Measurements from ENCODE around the gene PIEZO2.

- TF ChIP-seq, protein P1, sequence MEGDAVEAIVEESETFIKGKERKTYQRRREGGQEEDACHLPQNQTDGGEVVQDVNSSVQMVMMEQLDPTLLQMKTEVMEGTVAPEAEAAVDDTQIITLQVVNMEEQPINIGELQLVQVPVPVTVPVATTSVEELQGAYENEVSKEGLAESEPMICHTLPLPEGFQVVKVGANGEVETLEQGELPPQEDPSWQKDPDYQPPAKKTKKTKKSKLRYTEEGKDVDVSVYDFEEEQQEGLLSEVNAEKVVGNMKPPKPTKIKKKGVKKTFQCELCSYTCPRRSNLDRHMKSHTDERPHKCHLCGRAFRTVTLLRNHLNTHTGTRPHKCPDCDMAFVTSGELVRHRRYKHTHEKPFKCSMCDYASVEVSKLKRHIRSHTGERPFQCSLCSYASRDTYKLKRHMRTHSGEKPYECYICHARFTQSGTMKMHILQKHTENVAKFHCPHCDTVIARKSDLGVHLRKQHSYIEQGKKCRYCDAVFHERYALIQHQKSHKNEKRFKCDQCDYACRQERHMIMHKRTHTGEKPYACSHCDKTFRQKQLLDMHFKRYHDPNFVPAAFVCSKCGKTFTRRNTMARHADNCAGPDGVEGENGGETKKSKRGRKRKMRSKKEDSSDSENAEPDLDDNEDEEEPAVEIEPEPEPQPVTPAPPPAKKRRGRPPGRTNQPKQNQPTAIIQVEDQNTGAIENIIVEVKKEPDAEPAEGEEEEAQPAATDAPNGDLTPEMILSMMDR (conservative IDR thresholded peaks at IDR 0.05; ENCODE audit: low read depth, low read length): no peak
- TF ChIP-seq EZH2 (IDR thresholded peaks at IDR 0.05; ENCODE audit: borderline replicate concordance, low read depth, low read length, poor library complexity, severe bottlenecking): no peak
Observed at GRCh38 chr18:11020161-11020853, 129.1 kb downstream of the PIEZO2 start.
